ENCODE data around the gene UBE2QL1.

Gene UBE2QL1

DNA sequence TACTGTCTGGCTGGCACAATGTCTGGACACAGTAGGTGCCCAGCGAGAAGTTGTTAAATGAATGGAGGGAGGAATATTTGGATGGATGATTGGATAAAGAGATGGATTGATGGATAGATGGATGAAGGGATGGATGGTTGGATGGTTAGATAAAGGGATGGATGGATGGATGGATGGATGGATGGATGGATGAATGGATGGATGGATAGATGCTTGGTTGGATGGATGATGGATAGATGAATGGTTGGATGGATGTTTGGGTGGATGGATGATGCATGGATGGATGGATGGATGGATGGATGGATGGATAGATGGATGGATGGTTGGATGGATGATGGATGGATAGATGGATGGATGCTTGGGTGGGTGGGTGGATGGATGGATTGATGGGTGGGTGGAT, 90.4 kb downstream of the UBE2QL1 start:
- DNase-seq (ENCODE audit: low read depth), result no peak

DNA sequence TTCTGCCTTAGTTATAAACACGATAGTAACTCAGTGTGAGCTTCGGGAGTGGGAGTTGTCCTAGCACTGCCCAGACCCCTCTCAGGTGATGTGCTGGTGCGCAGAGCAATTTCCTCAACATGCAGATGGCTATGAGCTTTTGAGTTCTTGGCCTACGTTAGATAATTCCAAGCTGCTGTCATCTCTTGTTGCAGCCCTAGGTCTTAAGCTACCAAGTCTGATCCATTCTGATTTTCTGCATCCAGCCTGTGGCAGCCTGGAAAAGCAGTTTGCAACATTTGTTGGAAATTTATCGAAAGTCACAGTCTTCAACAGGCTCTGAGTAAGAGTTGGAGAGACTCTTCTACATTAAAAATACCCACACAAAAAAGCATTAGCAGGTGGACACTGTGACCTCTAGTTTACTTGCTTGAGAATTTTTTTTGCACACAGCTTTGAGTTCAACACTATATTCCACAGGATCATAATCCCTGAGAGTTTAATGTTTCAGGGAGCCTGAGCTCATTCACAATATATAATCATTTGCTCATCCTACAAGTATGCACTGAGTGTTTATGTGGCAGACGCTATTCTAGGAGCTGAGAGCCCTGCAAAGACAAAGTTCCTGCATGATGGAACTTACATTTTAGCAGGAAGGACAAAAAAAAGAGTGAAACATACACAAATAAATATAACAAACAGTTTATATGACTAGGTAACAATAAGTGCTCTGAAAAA, 91.6 kb downstream of the UBE2QL1 start:
- no peak for DNase-seq (ENCODE audit: low read depth)

DNA sequence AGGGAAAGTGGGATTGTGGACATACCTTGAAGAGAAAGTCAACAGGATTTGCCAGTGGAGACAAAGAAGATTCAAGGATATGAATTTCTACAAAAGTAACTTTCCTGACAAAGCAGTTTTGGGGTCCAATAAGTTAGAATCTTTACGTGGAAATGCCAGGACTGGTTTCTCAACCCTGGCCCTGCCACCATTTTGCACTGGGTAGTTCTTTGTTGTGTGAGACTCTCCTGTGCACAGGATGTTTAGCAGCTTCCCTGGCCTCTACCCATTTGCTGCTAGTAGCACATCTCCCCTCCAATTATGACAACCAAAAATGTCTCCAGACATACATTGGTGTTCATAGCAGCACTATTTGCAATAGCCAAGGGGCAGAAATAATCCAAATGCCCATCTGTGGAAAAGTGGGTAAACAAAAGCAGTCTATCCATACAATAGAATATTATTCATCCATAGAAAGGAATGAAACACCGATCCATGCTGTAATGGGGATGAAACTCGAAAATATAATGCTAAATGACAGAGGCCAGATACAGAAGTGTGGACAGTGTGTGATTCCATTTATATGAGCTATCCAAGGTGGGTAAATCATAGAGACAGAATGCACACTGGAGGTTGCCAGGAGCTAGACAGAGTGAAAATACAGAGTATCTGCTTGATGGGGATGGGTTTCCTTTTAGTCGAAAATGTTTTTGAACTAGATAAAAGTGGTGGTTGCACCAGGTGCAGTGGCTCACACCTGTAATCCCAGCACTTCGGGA, 92.8 kb downstream of the UBE2QL1 start:
- no peak for DNase-seq (ENCODE audit: low read depth)

DNA sequence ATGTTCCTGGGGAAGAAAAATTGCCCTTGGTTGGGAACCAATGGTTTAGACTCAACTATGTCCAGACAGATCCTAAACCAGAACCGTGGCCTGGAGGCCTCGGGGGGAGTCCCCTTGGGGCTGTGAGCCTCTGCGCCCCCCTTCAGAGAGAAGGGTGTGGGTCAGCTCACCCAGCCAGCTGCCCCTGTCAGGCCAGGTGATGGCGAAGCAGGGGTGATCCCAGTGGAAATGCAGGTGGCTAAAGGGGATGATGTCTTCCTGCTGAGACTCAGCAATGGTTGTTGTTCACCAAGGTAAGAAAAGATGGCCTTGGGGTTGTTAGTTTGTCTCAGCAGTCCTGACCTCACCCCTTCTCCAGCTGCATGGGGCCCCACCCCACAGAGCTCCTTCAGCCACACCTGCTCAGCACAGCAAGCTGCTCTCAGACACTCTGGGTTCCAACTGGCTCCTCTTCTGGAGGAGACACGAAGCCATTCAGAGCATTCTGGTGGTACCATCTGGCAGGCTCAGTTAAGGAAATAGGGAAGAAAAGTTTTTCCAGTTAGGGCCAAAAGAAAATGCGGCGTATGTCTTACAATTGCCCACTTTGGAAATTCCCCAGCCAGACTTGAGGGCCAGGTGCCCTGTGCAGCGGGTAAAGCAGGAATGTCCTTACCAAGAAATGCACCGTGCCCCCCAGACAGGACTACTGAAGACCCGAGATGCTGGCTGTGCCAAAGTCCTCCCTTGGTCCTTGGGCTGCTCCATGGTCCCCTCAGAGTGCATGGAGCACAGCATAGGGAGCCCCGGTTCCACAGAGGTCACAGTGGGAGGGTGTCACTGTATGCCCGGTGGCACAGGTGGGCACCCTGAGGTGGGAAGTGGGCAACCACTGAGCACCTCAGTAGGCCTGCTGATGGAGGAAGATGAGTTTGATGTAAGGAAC, 94.0 kb downstream of the UBE2QL1 start:
- DNase-seq (ENCODE audit: low read depth), result no peak

DNA sequence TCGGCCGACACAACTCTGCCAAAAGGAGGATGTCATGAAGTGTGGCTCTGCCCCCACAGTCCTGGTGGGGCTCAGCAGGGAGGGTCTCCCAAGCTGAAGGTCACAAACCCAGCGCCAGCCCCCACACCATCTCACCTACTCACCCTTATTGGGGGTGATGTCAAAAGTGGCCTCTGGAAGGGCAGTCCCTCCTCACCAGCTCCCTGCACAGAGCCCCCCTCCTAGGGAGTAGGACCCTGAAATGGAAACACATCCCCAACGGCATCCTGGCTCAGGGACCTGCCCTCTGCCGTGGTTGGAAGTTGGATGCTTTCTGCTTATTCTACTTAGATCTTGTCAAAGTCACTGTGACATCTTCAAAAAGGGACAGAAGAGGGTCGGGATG, 94.7 kb downstream of the UBE2QL1 start:
- no peak for DNase-seq (ENCODE audit: low read depth)

DNA sequence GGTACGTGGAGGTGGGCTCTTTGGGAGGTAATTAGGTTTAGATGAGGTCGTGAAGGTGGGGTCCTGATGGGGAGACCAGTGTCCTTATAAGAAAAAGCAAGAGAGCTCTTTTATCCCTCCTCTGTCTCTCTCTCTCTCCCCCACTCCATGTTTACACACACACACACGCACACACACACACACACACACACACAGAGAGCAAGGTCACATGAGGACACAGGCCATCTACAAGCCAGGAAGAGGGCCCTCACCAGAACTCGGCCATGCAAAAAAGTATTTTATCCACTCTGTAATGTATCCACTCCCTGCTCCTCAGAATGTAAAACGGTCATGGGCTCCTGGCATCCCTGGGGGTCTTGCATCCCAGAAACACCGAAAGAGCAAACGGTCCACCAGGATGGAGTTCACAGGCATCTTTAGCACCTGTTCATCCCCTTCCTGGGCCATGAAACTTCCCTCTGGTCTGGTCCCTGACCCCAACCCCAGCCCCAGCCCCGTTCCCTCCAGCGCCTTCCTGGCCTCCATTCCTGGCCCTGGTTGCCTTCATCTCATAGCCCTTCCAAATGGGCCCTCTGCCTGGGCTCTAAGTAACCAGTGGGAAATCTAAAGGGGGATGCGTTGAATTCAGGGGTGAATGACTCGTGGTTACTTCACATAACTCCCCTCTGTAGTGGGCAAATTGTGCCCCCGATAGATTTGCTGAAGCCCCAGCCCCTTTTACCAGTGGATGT, 95.3 kb downstream of the UBE2QL1 start:
- DNase-seq (ENCODE audit: low read depth), result no peak
